HG03565 (cell line): ENCODE results near the gene CENPO.
"Not testable (repeated sequence)": the region's sequence is repeated elsewhere in the genome, so short reads cannot be mapped to it uniquely, and the experiment has no call there.

Experiments
- ATAC-seq: cut with Tn5 transposase; IDR thresholded peaks from one replicate; pipeline ENCODE4 v1.9.1; 2021; ENCODE audit warnings: mild to moderate bottlenecking, moderate library complexity; ENCODE audit not compliant: unreplicated experiment

CENPO gene

GRCh38 chr2:24787532-24787931 lies 5.7 kb upstream of the CENPO start:
- no peak for ATAC-seq

GRCh38 chr2:24788816-24789215 lies 4.4 kb upstream of the CENPO start:
- ATAC-seq: no peak

GRCh38 chr2:24791452-24791851 lies 1.8 kb upstream of the CENPO start:
- ATAC-seq: no peak

GRCh38 chr2:24792542-24792873 lies 717 bp upstream of the CENPO start:
- no peak for ATAC-seq

- ATAC-seq: no peak
These were observed 673 bp downstream of the CENPO start for GRCh38 chr2:24793761-24794435.

- no peak for ATAC-seq
These were observed 4.4 kb downstream of the CENPO start for GRCh38 chr2:24797644-24798043.

GRCh38 chr2:24800487-24800886 lies 7.3 kb downstream of the CENPO start:
- ATAC-seq: not testable (repeated sequence)

GRCh38 chr2:24805811-24806660 lies 12.8 kb downstream of the CENPO start:
- not testable (repeated sequence) for ATAC-seq

- ATAC-seq: no peak
These were observed 13.4 kb downstream of the CENPO start for GRCh38 chr2:24806661-24807036.

- no peak for ATAC-seq
These were observed 16.2 kb downstream of the CENPO start for GRCh38 chr2:24809316-24810007.

- ATAC-seq: no peak
These were observed 20.5 kb downstream of the CENPO start for GRCh38 chr2:24813691-24814137.

- ATAC-seq: no peak
These were observed 21.3 kb downstream of the CENPO start for GRCh38 chr2:24814516-24814915.

GRCh38 chr2:24815171-24815570 lies 21.9 kb downstream of the CENPO start:
- ATAC-seq: no peak

- ATAC-seq: no peak
These were observed 23.2 kb downstream of the CENPO start for GRCh38 chr2:24816404-24816803.

GRCh38 chr2:24816884-24817283 lies 23.7 kb downstream of the CENPO start:
- no peak for ATAC-seq

- ATAC-seq: no peak
These were observed 25.5 kb downstream of the CENPO start for GRCh38 chr2:24818721-24819167.

GRCh38 chr2:24819442-24820174 lies 26.4 kb downstream of the CENPO start:
- no peak for ATAC-seq

- ATAC-seq: no peak
These were observed 26.9 kb downstream of the CENPO start for GRCh38 chr2:24820175-24820513.

- ATAC-seq: no peak
These were observed 27.6 kb downstream of the CENPO start for GRCh38 chr2:24820598-24821432.

GRCh38 chr2:24821433-24821891 lies 28.2 kb downstream of the CENPO start:
- no peak for ATAC-seq
